ENCODE measurements around the gene ADRA2B.

ADRA2B gene

DNA sequence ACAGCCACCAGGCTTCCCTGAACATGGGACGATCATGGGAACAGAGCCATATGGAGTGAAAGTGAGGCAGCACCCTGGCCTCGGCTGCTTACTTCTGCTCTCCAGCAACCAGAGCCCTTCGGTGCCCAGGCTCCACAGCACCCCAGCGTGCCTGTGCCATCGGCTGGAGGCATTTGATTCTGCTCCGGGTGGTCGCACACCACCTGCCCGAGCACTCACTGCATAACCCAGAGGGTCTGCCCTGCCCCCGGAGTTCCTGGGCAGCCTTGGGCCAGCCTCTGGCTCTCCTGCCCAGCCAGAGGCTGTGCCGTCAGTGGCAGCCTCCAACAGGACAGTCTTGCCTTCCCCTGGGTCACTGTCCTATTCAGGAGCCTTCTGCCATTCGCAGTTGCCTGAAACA lies 18.1 kb upstream of the ADRA2B start:
- Histone ChIP-seq H3K4me3 (ENCODE audit: low read length in 2 of 2) (no peak overlapping the region), H3K27me3 (ENCODE audit: control insufficient read depth in 1 of 2, insufficient read depth in 2 of 2, low read length in 2 of 2) (peaks cover 14 to 20% of the 10 kb centered on the region in 2 donors), H3K9me3 (ENCODE audit: control insufficient read depth in 2 of 2, low read length in 2 of 2) (no peaks in the 10 kb centered on the region), H3K9ac (ENCODE audit: low read length in 2 of 2) (no peak overlapping the region), H3K27ac (ENCODE audit: low read length) (no peak overlapping the region), H3K4me1 (ENCODE audit: control insufficient read depth, insufficient read depth, low read length) (no peaks in the 10 kb centered on the region), H3K36me3 (ENCODE audit: control insufficient read depth in 2 of 2, insufficient read depth in 2 of 2, low read length in 2 of 2) (no peaks in the 10 kb centered on the region)

DNA sequence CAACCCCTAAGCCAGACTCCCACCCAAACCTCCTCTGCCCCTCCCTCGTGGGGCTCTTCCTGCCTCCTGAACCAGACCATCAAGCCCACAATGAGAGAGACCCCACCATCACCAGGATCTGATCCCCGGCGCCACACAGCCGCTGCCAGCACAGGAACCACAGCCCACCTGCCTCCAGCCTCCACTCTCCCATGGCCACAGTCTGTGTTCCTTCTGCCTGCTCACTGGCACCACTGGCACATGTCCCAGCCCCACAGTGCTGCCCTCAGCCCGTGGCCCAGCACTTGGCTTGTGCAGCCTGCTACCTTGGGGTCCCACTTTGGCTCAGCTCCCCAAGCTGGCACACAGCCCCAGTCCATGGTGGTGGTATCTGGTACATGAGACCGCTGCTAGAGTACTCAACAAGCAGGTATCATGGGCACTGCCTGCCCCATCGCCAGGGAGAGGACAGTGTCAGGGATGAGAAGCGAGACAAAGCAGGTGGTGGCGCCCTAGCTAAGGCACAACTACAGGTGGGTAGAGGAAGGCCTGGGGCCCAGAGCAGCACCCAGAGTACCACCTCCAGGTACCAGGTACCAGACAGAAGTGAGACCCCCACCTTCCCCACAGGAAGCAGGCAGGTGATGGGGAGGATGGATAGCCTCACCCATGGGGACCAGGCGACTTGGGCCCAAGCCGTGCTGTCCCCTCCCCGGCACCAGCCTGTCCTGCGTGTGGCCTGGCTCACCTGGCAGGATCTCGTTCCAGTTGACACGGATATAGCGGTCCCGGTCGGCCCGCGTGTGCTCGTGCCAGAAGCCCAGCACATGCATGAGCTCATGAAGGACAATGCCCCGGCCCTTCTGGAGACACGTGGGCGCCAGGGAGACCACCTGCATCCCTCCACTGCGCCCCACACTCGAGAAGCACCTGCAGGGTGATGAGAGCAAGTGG lies 15.7 kb upstream of the ADRA2B start:
- H3K27me3 ChIP-seq (ENCODE audit: control insufficient read depth in 1 of 2, insufficient read depth in 2 of 2, low read length in 2 of 2) = peaks cover 9 to 11% of the 10 kb centered on the region in 2 donors
- H3K36me3 ChIP-seq (ENCODE audit: control insufficient read depth in 2 of 2, insufficient read depth in 2 of 2, low read length in 2 of 2) = no peaks in the 10 kb centered on the region
- no peaks in the 10 kb centered on the region for H3K9me3 ChIP-seq (ENCODE audit: control insufficient read depth in 2 of 2, low read length in 2 of 2)
- H3K27ac ChIP-seq (ENCODE audit: low read length) = no peak overlapping the region
- H3K9ac ChIP-seq (ENCODE audit: low read length in 2 of 2) = no peak overlapping the region
- H3K4me1 ChIP-seq (ENCODE audit: control insufficient read depth, insufficient read depth, low read length) = no peaks in the 10 kb centered on the region
- H3K4me3 ChIP-seq (ENCODE audit: low read length in 2 of 2) = no peak overlapping the region

- no peak overlapping the region for H3K4me3 ChIP-seq (ENCODE audit: low read length in 2 of 2)
- H3K27ac ChIP-seq (ENCODE audit: low read length) = no peak overlapping the region
- no peak overlapping the region for H3K9ac ChIP-seq (ENCODE audit: low read length in 2 of 2)
- H3K9me3 ChIP-seq (ENCODE audit: control insufficient read depth in 2 of 2, low read length in 2 of 2) = no peaks in the 10 kb centered on the region
- H3K27me3 ChIP-seq (ENCODE audit: control insufficient read depth in 1 of 2, insufficient read depth in 2 of 2, low read length in 2 of 2) = peaks cover 5 to 11% of the 10 kb centered on the region in 2 donors
- H3K4me1 ChIP-seq (ENCODE audit: control insufficient read depth, insufficient read depth, low read length) = no peaks in the 10 kb centered on the region
- H3K36me3 ChIP-seq (ENCODE audit: control insufficient read depth in 2 of 2, insufficient read depth in 2 of 2, low read length in 2 of 2) = no peaks in the 10 kb centered on the region
Observed at GRCh38 chr2:96131152-96131812, 14.9 kb upstream of the ADRA2B start.

DNA sequence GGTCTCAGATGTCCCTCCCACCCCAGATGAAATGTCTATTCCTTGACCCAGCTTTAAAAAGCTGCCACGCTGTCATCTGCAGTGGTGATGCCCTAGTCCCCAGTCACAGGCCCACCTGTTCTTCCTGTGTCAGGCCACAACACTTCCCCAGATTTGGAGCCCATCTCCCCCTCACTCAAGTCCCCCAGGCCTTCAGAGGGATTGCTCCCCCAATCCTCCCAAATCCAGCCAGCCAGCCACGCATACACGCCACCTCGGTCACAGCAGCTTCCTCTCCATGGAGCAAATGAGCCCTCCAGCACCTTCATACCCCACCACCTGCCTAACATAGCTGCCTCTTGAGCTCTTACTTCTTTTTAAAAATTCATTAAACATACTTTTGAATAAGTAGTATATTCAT lies 14.1 kb upstream of the ADRA2B start:
- no peak overlapping the region for H3K9ac ChIP-seq (ENCODE audit: low read length in 2 of 2)
- no peaks in the 10 kb centered on the region for H3K9me3 ChIP-seq (ENCODE audit: control insufficient read depth in 2 of 2, low read length in 2 of 2)
- H3K27me3 ChIP-seq (ENCODE audit: control insufficient read depth in 1 of 2, insufficient read depth in 2 of 2, low read length in 2 of 2) = peaks cover 4 to 9% of the 10 kb centered on the region in 2 donors
- H3K4me3 ChIP-seq (ENCODE audit: low read length in 2 of 2) = no peak overlapping the region
- H3K27ac ChIP-seq (ENCODE audit: low read length) = no peak overlapping the region
- no peaks in the 10 kb centered on the region for H3K36me3 ChIP-seq (ENCODE audit: control insufficient read depth in 2 of 2, insufficient read depth in 2 of 2, low read length in 2 of 2)
- H3K4me1 ChIP-seq (ENCODE audit: control insufficient read depth, insufficient read depth, low read length) = no peaks in the 10 kb centered on the region

GRCh38 chr2:96129528-96130120 lies 13.3 kb upstream of the ADRA2B start:
- Histone ChIP-seq H3K4me3 (ENCODE audit: low read length in 2 of 2) (no peak overlapping the region), H3K27me3 (ENCODE audit: control insufficient read depth in 1 of 2, insufficient read depth in 2 of 2, low read length in 2 of 2) (peaks cover 2 to 16% of the 10 kb centered on the region in 2 donors), H3K9ac (ENCODE audit: low read length in 2 of 2) (no peak overlapping the region), H3K9me3 (ENCODE audit: control insufficient read depth in 2 of 2, low read length in 2 of 2) (no peaks in the 10 kb centered on the region), H3K27ac (ENCODE audit: low read length) (no peak overlapping the region), H3K36me3 (ENCODE audit: control insufficient read depth in 2 of 2, insufficient read depth in 2 of 2, low read length in 2 of 2) (no peaks in the 10 kb centered on the region), H3K4me1 (ENCODE audit: control insufficient read depth, insufficient read depth, low read length) (no peaks in the 10 kb centered on the region)

- H3K4me3 ChIP-seq (ENCODE audit: low read length in 2 of 2) = no peak overlapping the region
- H3K36me3 ChIP-seq (ENCODE audit: control insufficient read depth in 2 of 2, insufficient read depth in 2 of 2, low read length in 2 of 2) = no peaks in the 10 kb centered on the region
- H3K9me3 ChIP-seq (ENCODE audit: control insufficient read depth in 2 of 2, low read length in 2 of 2) = no peaks in the 10 kb centered on the region
- no peaks in the 10 kb centered on the region for H3K4me1 ChIP-seq (ENCODE audit: control insufficient read depth, insufficient read depth, low read length)
- H3K27me3 ChIP-seq (ENCODE audit: control insufficient read depth in 1 of 2, insufficient read depth in 2 of 2, low read length in 2 of 2) = peaks cover 0 to 20% of the 10 kb centered on the region in 2 donors
- no peak overlapping the region for H3K9ac ChIP-seq (ENCODE audit: low read length in 2 of 2)
- no peak overlapping the region for H3K27ac ChIP-seq (ENCODE audit: low read length)
Observed at GRCh38 chr2:96128456-96128855, 12.1 kb upstream of the ADRA2B start.

DNA sequence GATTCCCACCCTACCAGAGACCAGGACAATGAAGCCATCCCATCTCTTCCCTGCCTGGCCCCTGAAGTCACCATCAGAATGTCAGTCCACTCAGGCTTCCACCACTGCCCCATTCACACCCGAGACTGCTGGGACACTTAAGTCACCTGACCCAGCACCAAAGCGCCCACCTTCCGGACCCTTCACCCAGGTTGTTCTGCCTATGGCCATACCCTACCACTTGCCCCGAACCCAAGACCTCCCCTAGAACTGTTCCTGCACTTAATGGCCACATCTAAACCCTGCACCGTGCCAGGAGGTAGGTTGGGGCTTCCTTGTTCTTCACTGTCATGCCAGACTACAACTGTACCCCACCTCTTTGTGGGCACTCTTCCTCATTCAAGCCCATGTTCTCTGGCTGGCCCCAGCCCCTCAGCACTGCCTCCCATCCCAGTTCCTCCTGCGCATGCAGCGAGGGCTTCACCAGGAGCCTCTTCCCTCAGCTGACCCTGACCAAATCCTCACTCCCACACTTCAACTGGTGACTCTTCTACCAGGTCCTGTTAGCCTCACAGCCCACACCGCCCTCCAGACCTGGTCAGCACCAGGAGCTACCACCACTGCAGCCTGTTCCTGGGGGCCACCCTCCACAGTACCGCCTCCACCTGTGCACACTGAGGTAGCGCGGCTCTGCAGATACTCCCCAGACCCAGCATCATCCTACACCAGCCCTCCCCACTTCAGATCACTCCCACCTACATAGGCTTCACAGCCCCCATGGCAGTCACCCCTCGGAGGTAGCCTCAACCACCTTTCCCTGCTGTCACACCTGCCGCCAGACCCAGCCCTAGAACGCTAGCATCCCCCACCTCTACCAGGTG lies 8.3 kb upstream of the ADRA2B start:
- Histone ChIP-seq H3K4me1 (ENCODE audit: control insufficient read depth, insufficient read depth, low read length) (no peaks in the 10 kb centered on the region), H3K9me3 (ENCODE audit: control insufficient read depth in 2 of 2, low read length in 2 of 2) (no peaks in the 10 kb centered on the region), H3K36me3 (ENCODE audit: control insufficient read depth in 2 of 2, insufficient read depth in 2 of 2, low read length in 2 of 2) (no peaks in the 10 kb centered on the region), H3K27ac (ENCODE audit: low read length) (no peak overlapping the region), H3K27me3 (ENCODE audit: control insufficient read depth in 1 of 2, insufficient read depth in 2 of 2, low read length in 2 of 2) (peaks cover 4 to 29% of the 10 kb centered on the region in 2 donors), H3K4me3 (ENCODE audit: low read length in 2 of 2) (no peak overlapping the region), H3K9ac (ENCODE audit: low read length in 2 of 2) (no peak overlapping the region)

- H3K27me3 ChIP-seq (ENCODE audit: control insufficient read depth in 1 of 2, insufficient read depth in 2 of 2, low read length in 2 of 2) = peaks cover 4 to 31% of the 10 kb centered on the region in 2 donors
- no peak overlapping the region for H3K27ac ChIP-seq (ENCODE audit: low read length)
- H3K4me3 ChIP-seq (ENCODE audit: low read length in 2 of 2) = no peak overlapping the region
- H3K9ac ChIP-seq (ENCODE audit: low read length in 2 of 2) = no peak overlapping the region
- no peaks in the 10 kb centered on the region for H3K36me3 ChIP-seq (ENCODE audit: control insufficient read depth in 2 of 2, insufficient read depth in 2 of 2, low read length in 2 of 2)
- no peaks in the 10 kb centered on the region for H3K4me1 ChIP-seq (ENCODE audit: control insufficient read depth, insufficient read depth, low read length)
- H3K9me3 ChIP-seq (ENCODE audit: control insufficient read depth in 2 of 2, low read length in 2 of 2) = no peaks in the 10 kb centered on the region
Observed at GRCh38 chr2:96123936-96124335, 7.6 kb upstream of the ADRA2B start.

- Histone ChIP-seq H3K4me3 (ENCODE audit: low read length in 2 of 2) (no peak overlapping the region), H3K9ac (ENCODE audit: low read length in 2 of 2) (no peak overlapping the region), H3K36me3 (ENCODE audit: control insufficient read depth in 2 of 2, insufficient read depth in 2 of 2, low read length in 2 of 2) (no peaks in the 10 kb centered on the region), H3K27ac (ENCODE audit: low read length) (no peak overlapping the region), H3K27me3 (ENCODE audit: control insufficient read depth in 1 of 2, insufficient read depth in 2 of 2, low read length in 2 of 2) (peaks cover 4 to 36% of the 10 kb centered on the region in 2 donors), H3K4me1 (ENCODE audit: control insufficient read depth, insufficient read depth, low read length) (no peaks in the 10 kb centered on the region), H3K9me3 (ENCODE audit: control insufficient read depth in 2 of 2, low read length in 2 of 2) (no peaks in the 10 kb centered on the region)
Observed at GRCh38 chr2:96123290-96123689, 6.9 kb upstream of the ADRA2B start.

DNA sequence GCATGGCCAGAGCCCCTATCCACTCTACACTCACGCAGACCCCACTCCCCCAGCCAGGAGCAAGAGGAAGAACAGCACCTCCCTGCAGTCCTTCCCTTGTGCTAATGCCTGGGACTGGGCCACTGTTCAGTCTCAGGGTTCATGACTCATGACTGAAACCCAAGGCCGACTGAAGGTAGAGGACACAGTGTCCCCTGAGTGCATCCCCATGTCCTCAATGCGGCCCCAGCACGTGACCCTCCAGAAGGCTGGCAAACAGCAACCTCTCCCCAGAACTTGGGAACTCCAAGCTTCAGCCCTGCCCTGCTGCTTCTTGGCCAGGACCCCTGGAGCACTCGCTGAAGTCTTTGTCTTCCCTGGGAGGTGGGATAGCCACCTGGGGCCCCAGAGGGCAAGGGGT lies 6.0 kb upstream of the ADRA2B start:
- Histone ChIP-seq H3K4me1 (ENCODE audit: control insufficient read depth, insufficient read depth, low read length) (peaks cover under 1% of the 10 kb centered on the region), H3K27me3 (ENCODE audit: control insufficient read depth in 1 of 2, insufficient read depth in 2 of 2, low read length in 2 of 2) (peaks cover 13 to 42% of the 10 kb centered on the region in 2 donors), H3K9ac (ENCODE audit: low read length in 2 of 2) (no peak overlapping the region), H3K4me3 (ENCODE audit: low read length in 2 of 2) (no peak overlapping the region), H3K9me3 (ENCODE audit: control insufficient read depth in 2 of 2, low read length in 2 of 2) (no peaks in the 10 kb centered on the region), H3K36me3 (ENCODE audit: control insufficient read depth in 2 of 2, insufficient read depth in 2 of 2, low read length in 2 of 2) (no peaks in the 10 kb centered on the region), H3K27ac (ENCODE audit: low read length) (no peak overlapping the region)
